ENCODE measurements around the gene ADAP2. TPM values are rescaled to one million over a fixed set of nuclear protein-coding genes. Genes with fewer than 3 reads are reported as not detected.

Gene ADAP2
- total and polyA plus RNA-seq, 2 of the 8 experiments (the other 6 are each of a cell fraction or from before 2014, with no cell fraction given), result 0.76 to 1.1 TPM

DNA sequence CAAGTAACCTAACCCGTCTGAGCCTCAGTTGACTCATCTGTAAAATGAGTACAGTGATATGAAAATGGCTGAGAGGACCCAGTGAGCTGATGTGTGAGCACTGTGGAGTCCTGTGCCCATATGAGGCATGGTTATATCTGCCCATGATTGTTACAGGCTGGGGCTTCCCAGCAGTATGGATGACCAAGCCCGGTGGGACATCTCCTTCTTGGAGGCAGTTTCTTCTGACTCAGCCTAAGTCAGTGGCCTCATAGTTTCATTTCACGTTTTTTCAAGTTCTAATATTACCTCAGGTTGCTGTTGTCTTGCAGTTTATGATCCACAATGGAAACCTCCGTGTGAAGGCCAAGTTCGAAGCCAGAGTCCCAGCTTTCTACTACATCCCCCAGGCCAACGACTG lies 4.8 kb downstream of the ADAP2 start:
- H2AFZ ChIP-seq (ENCODE audit: low read length), result no peak overlapping the region
- no peak overlapping the region for H4K5ac ChIP-seq (ENCODE audit: insufficient read length, low read depth, low read length)
- H2BK5ac ChIP-seq (ENCODE audit: low read depth, low read length), result no peak overlapping the region
- no peak overlapping the region for H2AK5ac ChIP-seq (ENCODE audit: low read depth, low read length)
- H3K4me2 ChIP-seq (ENCODE audit: insufficient read depth in 1 of 2, low read depth in 2 of 2, low read length in 2 of 2), result no peak overlapping the region
- no peaks in the 10 kb centered on the region for H4K20me1 ChIP-seq (replicated peaks in 1 of 2; ENCODE audit: control insufficient read depth in 1 of 2, insufficient read depth in 2 of 2, low read length in 2 of 2)
- no peak overlapping the region for H4K8ac ChIP-seq (ENCODE audit: extremely low read depth, insufficient read depth, low read length)
- no peak overlapping the region for H3K27ac ChIP-seq (ENCODE audit: low read depth, low read length)
- WGBS, 2 experiments (ENCODE audit: extremely low coverage in 1 of 2, insufficient coverage in 1 of 2, insufficient read length in 1 of 2, insufficient replicate concordance in 2 of 2, low coverage in 1 of 2, low lambda C conversion rate in 2 of 2, missing lambda C conversion rate in 1 of 2), result 84% methylated on average over 6 of the region's 6 CpGs; no CpG with 5 or more reads in 1 of the 2 experiments
- no peak overlapping the region for H3K4me3 ChIP-seq (ENCODE audit: extremely low read depth in 1 of 4, insufficient read depth in 2 of 4, low read depth in 3 of 4, low read length in 4 of 4)
- H3K9ac ChIP-seq (replicated peaks in 1 of 4; ENCODE audit: extremely low read depth in 1 of 4, low read depth in 3 of 4, low read length in 3 of 4), result no peak overlapping the region
- H3K79me1 ChIP-seq (ENCODE audit: low read depth, low read length), result no peaks in the 10 kb centered on the region
- H4K91ac ChIP-seq (replicated peaks; ENCODE audit: insufficient read length, low read length), result no peak overlapping the region
- H2BK12ac ChIP-seq (ENCODE audit: low read depth, low read length), result no peak overlapping the region
- no peaks in the 10 kb centered on the region for H3K79me2 ChIP-seq (ENCODE audit: control insufficient read depth in 1 of 2, insufficient read depth in 2 of 2, low read length in 2 of 2)
- CTCF ChIA-PET (ENCODE audit: partially characterized antibody), result interaction anchor here (0.6 to 1.2 kb wide), 2 partner anchors 283 to 730 kb away, joined by 3 read pairs; no protein-coding TSS in a partner anchor
- peaks cover 16 to 31% (median 24%) of the 10 kb centered on the region in 4 experiments for H3K27me3 ChIP-seq (replicated peaks in 1 of 4; ENCODE audit: control insufficient read depth in 3 of 4, extremely low read depth in 1 of 4, insufficient read depth in 3 of 4, low read length in 3 of 4)
- POLR2A ChIA-PET (ENCODE audit: partially characterized antibody), result no interaction called here
- DNase-seq (ENCODE audit: low read depth in 1 of 2, low spot score in 2 of 2), result no peak
- H3K4me1 ChIP-seq (replicated peaks in 1 of 4; ENCODE audit: control insufficient read depth in 3 of 4, insufficient read depth in 4 of 4, low read length in 3 of 4), result peaks cover 0 to 4% (median 1%) of the 10 kb centered on the region in 4 experiments; a peak in 2 of 7 replicates
- H3K9me3 ChIP-seq (ENCODE audit: insufficient read depth in 2 of 2, low read depth in 1 of 2, low read length in 1 of 2), result no peaks in the 10 kb centered on the region
- H2BK120ac ChIP-seq (replicated peaks; ENCODE audit: low read depth, low read length), result no peak overlapping the region
- H3K36me3 ChIP-seq (ENCODE audit: control insufficient read depth in 2 of 4, insufficient read depth in 4 of 4, low read length in 3 of 4), result no peaks in the 10 kb centered on the region
- no peak overlapping the region for H3K56ac ChIP-seq (replicated peaks; ENCODE audit: insufficient read length, low read depth, low read length)
- H2BK15ac ChIP-seq (ENCODE audit: low read length), result no peak overlapping the region
- peaks cover 5% of the 10 kb centered on the region for H3K23me2 ChIP-seq (ENCODE audit: low read depth, low read length)
- no peak overlapping the region for H3K4ac ChIP-seq (replicated peaks; ENCODE audit: insufficient read length, low read depth, low read length)
- no peak overlapping the region for H2BK20ac ChIP-seq (ENCODE audit: low read length)
- no peak overlapping the region for H3K23ac ChIP-seq (ENCODE audit: insufficient read length)
- FAIRE-seq, result no peak
- no peak overlapping the region for H3K14ac ChIP-seq (ENCODE audit: insufficient read length)
- H3K18ac ChIP-seq (ENCODE audit: extremely low read depth, low read length), result no peak overlapping the region
- no peak for TF ChIP-seq GABPA (IDR thresholded peaks at IDR 0.05; ENCODE audit: borderline replicate concordance, insufficient read depth, low read length)
- no peak for TF ChIP-seq TAF1 (IDR thresholded peaks at IDR 0.05; ENCODE audit: low read depth, low read length)
- no peak for TF ChIP-seq EP300 (IDR thresholded peaks at IDR 0.05; ENCODE audit: borderline replicate concordance in 1 of 2, low read depth in 2 of 2, low read length in 2 of 2)
- TF ChIP-seq SIRT6 (IDR thresholded peaks at IDR 0.05; ENCODE audit: low read length), result no peak
- no peak for TF ChIP-seq ASH2L (IDR thresholded peaks at IDR 0.05; ENCODE audit: low read length)
- no peak for TF ChIP-seq BACH1 (IDR thresholded peaks at IDR 0.05; ENCODE audit: low read length)
- no peak for TF ChIP-seq SIX5 (IDR thresholded peaks at IDR 0.05; ENCODE audit: low read depth, low read length)
- TF ChIP-seq, protein P1, sequence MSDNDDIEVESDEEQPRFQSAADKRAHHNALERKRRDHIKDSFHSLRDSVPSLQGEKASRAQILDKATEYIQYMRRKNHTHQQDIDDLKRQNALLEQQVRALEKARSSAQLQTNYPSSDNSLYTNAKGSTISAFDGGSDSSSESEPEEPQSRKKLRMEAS (IDR thresholded peaks at IDR 0.05), result no peak
- TF ChIP-seq TAF7 (optimal IDR thresholded peaks at IDR 0.05; ENCODE audit: borderline replicate concordance, low read depth, low read length), result no peak
- no peak for TF ChIP-seq POU5F1 (IDR thresholded peaks at IDR 0.05; ENCODE audit: low read depth, low read length)

Measured in H1 (cell line).